Endodermal cell (in vitro differentiated cells): Measurements from ENCODE around the gene RBMS2. TPM values are rescaled to one million over a fixed set of nuclear protein-coding genes. Genes with fewer than 3 reads are reported as not detected.

Source experiments
- DNase-seq: peaks from one replicate; pipeline ENCODE4 v3.0.0-alpha.2; 2017
- H3K27ac ChIP-seq: 2 replicates; pipeline ENCODE4 v1.5.1; 2013; ENCODE audit warnings: mild to moderate bottlenecking, low read depth, low read length, moderate library complexity
- H3K27me3 ChIP-seq: 2 replicates; pipeline ENCODE4 v1.6.1; 2013; ENCODE audit warnings: mild to moderate bottlenecking, low read length, moderate library complexity; ENCODE audit not compliant: insufficient read depth, control insufficient read depth, poor library complexity, severe bottlenecking
- H3K36me3 ChIP-seq: 2 replicates; pipeline ENCODE4 v1.7.0; 2013; ENCODE audit warnings: mild to moderate bottlenecking, low read length, moderate library complexity; ENCODE audit not compliant: control insufficient read depth, insufficient read depth
- H3K4me1 ChIP-seq: one replicate; pipeline ENCODE4 v1.7.0; 2013; ENCODE audit warnings: low read length; ENCODE audit not compliant: control insufficient read depth, insufficient read depth
- H3K4me3 ChIP-seq: 2 replicates; pipeline ENCODE4 v1.5.1; 2013; ENCODE audit warnings: mild to moderate bottlenecking, low read length, moderate library complexity
- H3K9ac ChIP-seq: 2 replicates; pipeline ENCODE4 v1.6.1; 2013; ENCODE audit warnings: mild to moderate bottlenecking, low read length, moderate library complexity; ENCODE audit not compliant: poor library complexity, severe bottlenecking; ENCODE audit errors: extremely low read depth
- H3K9me3 ChIP-seq: 2 replicates; pipeline ENCODE4 v1.6.1; 2013; ENCODE audit warnings: mild to moderate bottlenecking, low read length, moderate library complexity; ENCODE audit not compliant: control insufficient read depth
- H3K27ac Mint-ChIP-seq: 2 replicates; pipeline ENCODE4 v1.8.0; 2020; ENCODE audit warnings: mixed read lengths
- H3K27me3 Mint-ChIP-seq: 2 replicates; pipeline ENCODE4 v1.8.0; 2021; ENCODE audit warnings: mild to moderate bottlenecking, mixed read lengths; ENCODE audit not compliant: insufficient read depth
- H3K36me3 Mint-ChIP-seq: 2 replicates; pipeline ENCODE4 v1.8.0; 2020; ENCODE audit warnings: low read depth, mixed read lengths
- H3K4me1 Mint-ChIP-seq: 2 replicates; pipeline ENCODE4 v1.8.0; 2020; ENCODE audit warnings: mixed read lengths
- H3K4me3 Mint-ChIP-seq: 2 replicates; pipeline ENCODE4 v1.8.0; 2020; ENCODE audit warnings: mild to moderate bottlenecking, moderate library complexity, mixed read lengths
- H3K9me3 Mint-ChIP-seq: 2 replicates; pipeline ENCODE4 v1.8.0; 2020; ENCODE audit warnings: mild to moderate bottlenecking, mixed read lengths
- CTCF ChIP-seq: fragments of 200-600 bp; sonication (generic); conservative IDR thresholded peaks from 2 replicates; pipeline ENCODE4 v1.5.0; 2021; ENCODE audit warnings: antibody characterized with exemption, mild to moderate bottlenecking
- WGBS, 2 experiments: methylation state at CpG; one replicate each; pipeline versions ENCODE4 v1.1.5 to v1.1.7; 2013; ENCODE audit warnings: missing lambda C conversion rate in 2 of 2, mixed read lengths in 1 of 2; ENCODE audit not compliant: insufficient coverage in 1 of 2, insufficient read length in 1 of 2; 5-methylcytosine and 5-hydroxymethylcytosine counted together
- total RNA-seq, 2 donors: library from RNA; stranded (reverse); fragmentation: NEBNext Ultra II Directional in 1 of 2; extraction: Animal tissue kit (Norgen Biotek cat#: 25700) in 1 of 2; gene quantifications; 2 replicates in 1 of 2; 3 replicates in 1 of 2; pipeline ENCODE4 v1.2.1, GENCODE V29; 2021

The RBMS2 gene
- total RNA-seq, 2 donors from 2014 or later = 26.3 to 33.8 TPM

GRCh38 chr12:56626701-56627100, 105.1 kb downstream of the RBMS2 start:
- no peak for TF ChIP-seq CTCF
- H3K4me3 ChIP-seq = no peak overlapping the region
- H3K4me1 ChIP-seq = no peaks in the 10 kb centered on the region

GRCh38 chr12:56628671-56629458, 107.2 kb downstream of the RBMS2 start:
- peak overlapping the region; percentile 50 for H3K9ac ChIP-seq
- 3 to 5% methylated on average over 8 to 15 of the region's 18 CpGs for WGBS, 2 experiments
- no peak for TF ChIP-seq CTCF
- H3K27ac Mint-ChIP-seq = peak overlapping the region; percentile 91
- no peaks in the 10 kb centered on the region for H3K27me3 ChIP-seq
- H3K4me1 ChIP-seq = peaks cover 10% of the 10 kb centered on the region
- peaks cover 26% of the 10 kb centered on the region for H3K36me3 ChIP-seq
- no peaks in the 10 kb centered on the region for H3K9me3 ChIP-seq
- peaks cover 25% of the 10 kb centered on the region for H3K36me3 Mint-ChIP-seq
- H3K9me3 Mint-ChIP-seq = no peaks in the 10 kb centered on the region
- peaks cover 45% of the 10 kb centered on the region for H3K4me1 Mint-ChIP-seq
- peak overlapping the region; percentile 34 for H3K27ac ChIP-seq
- DNase-seq = peak; percentile 80
- peak overlapping the region; percentile 87 for H3K4me3 ChIP-seq
- H3K4me3 Mint-ChIP-seq = peak overlapping the region; percentile 97
- H3K27me3 Mint-ChIP-seq = no peaks in the 10 kb centered on the region

More at GRCh38 chr12:56626701-56627100, 105.1 kb downstream of the RBMS2 start:
- no peak for DNase-seq
- Mint-ChIP-seq H3K36me3 (peaks cover 35% of the 10 kb centered on the region), H3K4me1 (peaks cover 32% of the 10 kb centered on the region), H3K27ac (no peak overlapping the region), H3K27me3 (no peaks in the 10 kb centered on the region), H3K4me3 (no peak overlapping the region), H3K9me3 (no peaks in the 10 kb centered on the region)
- Histone ChIP-seq H3K27ac (no peak overlapping the region), H3K9ac (no peak overlapping the region), H3K36me3 (peaks cover 40% of the 10 kb centered on the region), H3K27me3 (no peaks in the 10 kb centered on the region), H3K9me3 (no peaks in the 10 kb centered on the region)

GRCh38 chr12:56629459-56630179, 108.0 kb downstream of the RBMS2 start:
- H3K9me3 ChIP-seq = no peaks in the 10 kb centered on the region
- H3K36me3 ChIP-seq = peaks cover 21% of the 10 kb centered on the region
- H3K4me3 ChIP-seq = peak overlapping the region; percentile 87
- H3K27ac ChIP-seq = peak overlapping the region; percentile 49
- peaks cover 17% of the 10 kb centered on the region for H3K36me3 Mint-ChIP-seq
- 0% methylated on average over 8 to 45 of the region's 46 CpGs for WGBS, 2 experiments
- peak overlapping the region; percentile 91 for H3K27ac Mint-ChIP-seq
- peak; percentile 72 for DNase-seq
- peak overlapping the region; percentile 50 for H3K9ac ChIP-seq
- peak overlapping the region; percentile 97 for H3K4me3 Mint-ChIP-seq
- H3K27me3 ChIP-seq = no peaks in the 10 kb centered on the region
- no peaks in the 10 kb centered on the region for H3K9me3 Mint-ChIP-seq
- no peaks in the 10 kb centered on the region for H3K27me3 Mint-ChIP-seq
- peaks cover 10% of the 10 kb centered on the region for H3K4me1 ChIP-seq
- TF ChIP-seq CTCF = no peak
- H3K4me1 Mint-ChIP-seq = peaks cover 45% of the 10 kb centered on the region
